GM19099 (cell line): ENCODE results near the gene ARHGAP22.

Source experiments
- POLR2A ChIP-seq: IDR thresholded peaks from 3 replicates; pipeline ENCODE4 v1.6.1; 2011; ENCODE audit warnings: low read depth; ENCODE audit not compliant: insufficient read length; ENCODE audit errors: extremely low read depth

ARHGAP22 gene

DNA sequence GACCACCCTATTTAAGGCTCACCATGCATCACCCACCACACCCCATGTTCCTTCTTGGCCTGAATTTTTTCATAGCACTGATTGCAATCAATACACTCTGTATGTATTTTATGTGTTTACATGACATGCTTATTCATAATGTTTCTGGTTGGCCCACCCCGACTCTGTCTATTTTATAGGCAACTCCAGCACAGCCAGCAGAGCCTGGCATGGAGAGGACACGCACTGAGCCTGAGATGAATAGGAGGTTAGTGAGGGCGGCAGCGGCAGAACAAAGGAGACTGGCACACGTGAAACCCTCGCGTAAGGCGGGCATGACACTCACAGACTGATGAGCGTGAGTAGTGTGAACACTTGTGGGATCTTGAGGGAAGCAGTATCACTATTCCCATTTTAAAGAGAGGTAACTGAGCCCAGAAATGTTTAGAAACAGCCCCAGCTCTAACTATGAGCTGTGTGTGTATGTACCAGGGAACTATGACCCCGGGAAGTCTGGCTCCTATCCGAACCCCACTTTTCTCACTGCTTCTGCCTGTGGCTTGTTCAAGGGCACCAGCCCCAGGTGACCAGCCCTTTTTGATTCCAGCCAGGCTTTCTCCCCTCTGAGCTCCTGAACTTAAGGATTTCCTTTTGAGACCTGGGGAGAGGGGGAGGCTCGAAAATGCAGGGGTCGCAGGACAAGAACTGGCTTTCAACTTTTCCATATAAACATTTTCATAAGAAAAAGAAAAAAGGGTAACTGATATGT is 113.3 kb downstream of the ARHGAP22 start:
- no peak for TF ChIP-seq POLR2A

DNA sequence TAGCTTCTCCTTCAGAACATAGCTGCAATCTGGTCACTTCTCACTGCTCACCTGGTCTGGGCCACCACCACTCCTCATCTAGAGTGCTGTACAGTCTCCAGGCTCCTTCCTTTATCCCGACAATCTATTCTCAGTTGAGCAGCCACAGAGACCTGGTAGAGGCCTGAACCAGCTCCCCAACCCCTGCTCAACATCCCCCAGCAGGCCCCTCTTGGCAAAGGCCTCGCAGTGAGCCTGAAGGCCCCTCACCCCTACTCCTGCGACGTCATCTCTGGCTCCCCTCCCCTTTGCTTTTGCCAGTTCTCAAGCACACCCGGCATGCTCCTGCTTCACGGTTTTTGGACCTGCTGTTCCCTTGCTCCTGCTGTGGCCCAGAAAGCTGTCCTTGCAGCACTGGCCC is 113.9 kb downstream of the ARHGAP22 start:
- no peak for TF ChIP-seq POLR2A

GRCh38 chr10:48490571-48490940 is 114.3 kb downstream of the ARHGAP22 start:
- TF ChIP-seq POLR2A = no peak

DNA sequence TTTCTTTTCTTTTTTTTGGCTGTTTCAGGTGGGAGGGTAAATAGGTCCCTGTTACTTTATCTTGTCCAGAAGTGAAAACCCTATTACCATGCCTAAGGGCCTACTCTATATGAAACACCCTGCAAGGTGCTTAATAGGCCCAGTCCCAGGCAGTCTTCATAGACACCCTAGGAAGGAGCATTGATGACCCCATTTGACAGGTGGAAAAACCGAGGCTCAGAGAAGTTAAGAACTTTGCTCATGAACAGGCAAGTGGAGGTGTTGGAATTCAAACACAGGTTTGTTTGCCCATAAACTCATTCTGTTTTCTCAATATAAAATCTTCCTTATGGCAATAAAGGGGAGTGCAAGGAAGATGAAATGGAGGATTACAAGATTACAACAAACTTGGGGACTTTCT is 115.8 kb downstream of the ARHGAP22 start:
- TF ChIP-seq POLR2A = no peak

- no peak for TF ChIP-seq POLR2A
These were observed 117.6 kb downstream of the ARHGAP22 start for GRCh38 chr10:48487244-48487643.

DNA sequence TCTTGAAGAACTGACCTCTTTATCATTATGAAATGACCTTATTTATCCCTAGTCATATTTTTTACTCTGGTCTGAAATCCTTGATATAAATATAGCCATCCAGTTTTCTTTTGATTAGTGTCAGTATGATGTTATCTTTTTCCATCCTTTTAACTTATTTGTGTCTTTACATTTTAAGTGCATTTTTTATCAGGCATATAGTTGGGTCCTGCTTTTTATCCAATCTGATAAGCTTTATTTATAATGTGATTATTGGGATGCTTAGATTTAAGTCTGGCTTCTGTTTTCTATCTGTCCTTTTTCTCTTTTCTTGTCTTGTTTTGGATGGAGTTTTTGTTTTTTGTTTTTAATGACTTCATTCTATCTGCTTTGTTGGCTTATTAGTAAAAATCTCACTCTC is 119.2 kb downstream of the ARHGAP22 start:
- TF ChIP-seq POLR2A = no peak

DNA sequence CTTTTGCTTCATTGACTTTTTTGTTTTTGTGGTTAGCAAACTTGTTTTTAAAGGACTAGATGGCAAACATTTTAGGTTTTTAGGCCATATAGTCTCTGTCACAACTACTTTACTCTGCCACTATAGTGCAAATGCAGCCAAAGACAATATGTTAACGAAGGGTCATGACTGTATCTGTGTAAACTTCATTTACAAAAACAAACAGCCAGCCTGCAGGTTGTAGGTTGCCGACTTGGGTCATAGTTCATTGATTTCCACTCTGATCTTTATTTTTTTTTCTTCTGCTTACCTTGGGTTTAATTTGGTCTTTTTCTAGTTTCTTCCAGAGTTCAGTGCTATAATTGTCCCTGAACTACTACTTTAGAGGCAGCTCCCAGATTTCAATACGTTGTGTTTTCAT is 120.0 kb downstream of the ARHGAP22 start:
- TF ChIP-seq POLR2A = no peak

GRCh38 chr10:48482207-48482606 is 122.7 kb downstream of the ARHGAP22 start:
- TF ChIP-seq POLR2A = no peak

DNA sequence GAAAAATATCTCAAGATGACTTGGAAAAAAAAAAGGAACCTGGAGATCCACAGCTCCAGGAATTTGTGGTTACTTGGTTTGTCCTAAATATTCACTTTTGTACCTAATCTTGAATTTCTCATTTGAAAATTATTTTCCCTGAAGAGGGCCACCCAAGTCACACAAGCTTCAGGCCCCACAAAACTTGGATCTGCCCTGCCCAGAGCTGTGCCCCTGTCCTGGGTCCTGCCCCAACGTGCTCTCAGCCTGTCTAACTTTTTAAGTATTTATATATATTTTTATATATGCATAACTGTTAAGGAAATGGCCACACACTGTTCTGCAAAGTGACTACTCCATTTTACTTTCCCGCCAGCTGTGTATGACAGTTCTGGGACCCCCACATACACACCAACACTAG is 123.5 kb downstream of the ARHGAP22 start:
- no peak for TF ChIP-seq POLR2A

GRCh38 chr10:48480397-48481374 is 124.2 kb downstream of the ARHGAP22 start:
- no peak for TF ChIP-seq POLR2A

- no peak for TF ChIP-seq POLR2A
These were observed 125.7 kb downstream of the ARHGAP22 start for GRCh38 chr10:48478980-48479811.

DNA sequence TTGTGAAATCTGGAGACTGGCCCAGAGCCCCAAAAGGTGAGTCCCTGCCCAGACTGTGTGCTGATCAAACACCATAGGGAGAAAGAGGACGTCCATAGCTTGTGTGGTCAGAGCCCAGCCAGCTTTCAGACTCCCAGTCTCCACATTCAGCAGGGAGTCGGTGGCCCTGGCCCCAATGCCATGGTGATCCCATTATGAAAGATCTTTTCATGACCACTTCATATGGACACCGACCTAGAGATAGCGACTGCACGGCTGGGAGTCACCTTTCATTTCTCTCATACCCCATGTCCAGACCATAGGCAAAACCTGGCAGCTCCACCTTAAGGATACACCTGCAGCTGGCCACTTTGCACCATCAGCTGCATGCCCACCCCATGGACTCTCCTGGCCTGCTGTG is 126.4 kb downstream of the ARHGAP22 start:
- no peak for TF ChIP-seq POLR2A

GRCh38 chr10:48477616-48478015 is 127.3 kb downstream of the ARHGAP22 start:
- TF ChIP-seq POLR2A = no peak

- TF ChIP-seq POLR2A = no peak
These were observed 127.7 kb downstream of the ARHGAP22 start for GRCh38 chr10:48477141-48477540.
